SK-N-SH (cell line): ENCODE measurements around the gene PARD3. TPM values are rescaled to one million over a fixed set of nuclear protein-coding genes. Genes with fewer than 3 reads are reported as not detected.
"Not testable (repeated sequence)": the region's sequence is repeated elsewhere in the genome, so short reads cannot be mapped to it uniquely, and the experiment has no call there.

ENCODE experiments used
- CTCF ChIA-PET: fragments of 300-600, 350-600 bp; formaldehyde crosslinking; extraction: SDS; loops from one replicate; lab custom pipeline; 2021; lab: Yijun Ruan, JAX
- POLR2A ChIA-PET: fragments of 350-600 bp; sonication (Branson Sonifier 250); formaldehyde crosslinking; extraction: SDS; loops from one replicate; lab custom pipeline; 2020; ENCODE audit warnings: antibody characterized with exemption, inconsistent platforms; lab: Yijun Ruan, JAX
- DNase-seq: peaks from one replicate; pipeline ENCODE4 v3.0.0; 2012
- H2AFZ ChIP-seq: fragments of 200-600 bp; sonication (generic); 2 replicates; pipeline ENCODE4 v1.8.1; 2016; ENCODE audit warnings: antibody characterized with exemption, mild to moderate bottlenecking, low read depth
- H3F3A ChIP-seq: fragments of 200-600 bp; sonication (generic); replicated peaks from 2 replicates; pipeline ENCODE3; 2016; ENCODE audit warnings: antibody characterized with exemption, mild to moderate bottlenecking; ENCODE audit not compliant: insufficient read depth
- H3K27ac ChIP-seq, 2 experiments: fragments of 200-500 bp in 1 of 2; fragments of 200-600 bp in 1 of 2; sonication (Bioruptor generic) in 1 of 2; sonication (generic), shearing (Covaris generic) in 1 of 2; 2 replicates each; pipeline versions ENCODE4 v1.5.1 to v1.6.1; 2014 to 2016; ENCODE audit warnings: low read depth in 2 of 2, inconsistent platforms in 1 of 2, low read length in 1 of 2, mild to moderate bottlenecking in 1 of 2, mixed read lengths in 1 of 2
- H3K27me3 ChIP-seq: fragments of 200-600 bp; sonication (generic), shearing (Covaris generic); 2 replicates; pipeline ENCODE4 v1.6.1; 2016; ENCODE audit warnings: mixed run types; ENCODE audit not compliant: insufficient read depth
- H3K36me3 ChIP-seq, 2 experiments: fragments of 200-500 bp in 1 of 2; fragments of 200-600 bp in 1 of 2; sonication (Bioruptor generic) in 1 of 2; sonication (generic) in 1 of 2; replicated peaks in 1 of 2; 2 replicates each; pipeline versions ENCODE3 to v1.5.1; 2014 to 2016; ENCODE audit warnings: low read length in 1 of 2, mild to moderate bottlenecking in 1 of 2; ENCODE audit not compliant: insufficient read depth in 2 of 2, control insufficient read depth in 1 of 2
- H3K4me1 ChIP-seq, 2 experiments: fragments of 200-500 bp in 1 of 2; fragments of 200-600 bp in 1 of 2; sonication (Bioruptor generic) in 1 of 2; sonication (generic), shearing (Covaris generic) in 1 of 2; 2 replicates each; pipeline versions ENCODE4 v1.5.1 to v1.6.1; 2014 to 2016; ENCODE audit warnings: low read depth in 1 of 2, low read length in 1 of 2, mixed run types in 1 of 2; ENCODE audit not compliant: insufficient read depth in 2 of 2, control insufficient read depth in 1 of 2
- H3K4me2 ChIP-seq: fragments of 200-600 bp; sonication (generic), shearing (Covaris generic); 2 replicates; pipeline ENCODE4 v1.6.1; 2017; ENCODE audit warnings: mixed run types
- H3K4me3 ChIP-seq, 2 experiments: fragments of 200-500 bp in 1 of 2; fragments of 200-600 bp in 1 of 2; sonication (Bioruptor generic) in 1 of 2; sonication (generic), shearing (Covaris generic) in 1 of 2; 2 replicates each; pipeline versions ENCODE4 v1.5.1 to v1.8.1; 2014 to 2016; ENCODE audit warnings: low read depth in 2 of 2, inconsistent platforms in 1 of 2, low read length in 1 of 2, mild to moderate bottlenecking in 1 of 2, mixed read lengths in 1 of 2, moderate library complexity in 1 of 2
- H3K79me2 ChIP-seq: fragments of 200-600 bp; sonication (generic); 2 replicates; pipeline ENCODE4 v1.8.1; 2017; ENCODE audit warnings: mild to moderate bottlenecking; ENCODE audit not compliant: insufficient read depth
- H3K9ac ChIP-seq: fragments of 200-600 bp; sonication (generic); 2 replicates; pipeline ENCODE4 v1.6.1; 2017; ENCODE audit warnings: mixed run types
- H3K9me2 ChIP-seq: fragments of 200-600 bp; sonication (generic); 2 replicates; pipeline ENCODE4 v1.6.1; 2017; ENCODE audit warnings: mixed run types
- H3K9me3 ChIP-seq: fragments of 200-600 bp; sonication (generic); 2 replicates; pipeline ENCODE4 v1.6.1; 2017; ENCODE audit warnings: mixed run types, mild to moderate bottlenecking, moderate library complexity
- H4K20me1 ChIP-seq: fragments of 200-600 bp; sonication (generic); 2 replicates; pipeline ENCODE4 v1.6.1; 2017; ENCODE audit warnings: mild to moderate bottlenecking, mixed run types; ENCODE audit not compliant: insufficient read depth
- CHD2 ChIP-seq: fragments of 150-350 bp; IDR thresholded peaks from 2 replicates; pipeline ENCODE4 v1.6.1; 2018; ENCODE audit warnings: low read length; ENCODE audit not compliant: partially characterized antibody
- EP300 ChIP-seq, 2 experiments: IDR thresholded peaks; 2 replicates each; pipeline versions ENCODE4 v1.4.0 to v1.6.1; 2012; ENCODE audit warnings: borderline replicate concordance in 1 of 2, low read depth in 1 of 2, low read length in 1 of 2
- EZH2phosphoT487 ChIP-seq: fragments of 200-600 bp; sonication (generic); IDR thresholded peaks from 2 replicates; pipeline ENCODE4 v1.6.1; 2017; ENCODE audit warnings: low read depth, mixed run types, mild to moderate bottlenecking, antibody characterized with exemption, moderate library complexity, borderline replicate concordance
- FOXJ3 ChIP-seq: sonication (generic); formaldehyde crosslinking; IDR thresholded peaks from 2 replicates; pipeline ENCODE4 v1.5.1; 2020; ENCODE audit warnings: mild to moderate bottlenecking, missing genetic modification reagents
- GATA2 ChIP-seq: sonication (generic); formaldehyde crosslinking; IDR thresholded peaks from 2 replicates; pipeline ENCODE4 v1.5.0; 2020; ENCODE audit warnings: mild to moderate bottlenecking, missing genetic modification reagents
- JUND ChIP-seq: IDR thresholded peaks from 2 replicates; pipeline ENCODE4 v1.4.0; 2012
- MAX ChIP-seq: IDR thresholded peaks from 2 replicates; pipeline ENCODE4 v1.4.0; 2012; ENCODE audit warnings: low read depth
- NFIC ChIP-seq: IDR thresholded peaks from 2 replicates; pipeline ENCODE4 v1.4.0; 2012; ENCODE audit warnings: borderline replicate concordance
- NRF1 ChIP-seq: IDR thresholded peaks from 2 replicates; pipeline ENCODE4 v1.6.1; 2012; ENCODE audit warnings: low read depth, mild to moderate bottlenecking, low read length
- POLR2AphosphoS5 ChIP-seq: IDR thresholded peaks from 2 replicates; pipeline ENCODE4 v1.6.1; 2012; ENCODE audit warnings: low read depth, low read length
- RCOR1 ChIP-seq: fragments of 150-350 bp; IDR thresholded peaks from 2 replicates; pipeline ENCODE4 v1.6.1; 2017; ENCODE audit warnings: antibody characterized with exemption, low read length
- SIN3A ChIP-seq: IDR thresholded peaks from 2 replicates; pipeline ENCODE4 v1.6.1; 2012; ENCODE audit warnings: low read depth, mild to moderate bottlenecking, low read length, moderate library complexity, borderline replicate concordance
- SMC3 ChIP-seq: IDR thresholded peaks from 2 replicates; pipeline ENCODE4 v1.6.1; 2012; ENCODE audit warnings: low read depth, low read length, improper control_type of control experiment
- TCF12 ChIP-seq: IDR thresholded peaks from 2 replicates; pipeline ENCODE4 v1.4.0; 2012
- TEAD4 ChIP-seq: IDR thresholded peaks from 2 replicates; pipeline ENCODE4 v1.4.0; 2012; ENCODE audit warnings: mild to moderate bottlenecking, borderline replicate concordance; ENCODE audit not compliant: insufficient read depth
- YY1 ChIP-seq: IDR thresholded peaks from 2 replicates; pipeline ENCODE4 v1.4.0; 2012; ENCODE audit warnings: low read depth, mild to moderate bottlenecking
- ZBTB33 ChIP-seq: IDR thresholded peaks from 2 replicates; pipeline ENCODE4 v1.4.0; 2012; ENCODE audit warnings: low read depth, borderline replicate concordance
- WGBS: methylation state at CpG from one replicate; pipeline ENCODE4 v1.1.6; 2017; ENCODE audit warnings: low lambda C conversion rate; 5-methylcytosine and 5-hydroxymethylcytosine counted together
- polyA plus RNA-seq, 3 experiments: library from polyadenylated mRNA; depleted of rRNA; stranded (reverse); fragments of >200 nt; gene quantifications; 2 replicates each; pipeline ENCODE4 v1.2.3, GENCODE V29; 2012
- TF ChIP-seq, protein P1 (sequence below): IDR thresholded peaks from 2 replicates; pipeline ENCODE4; 2012

Gene PARD3
- polyA plus RNA-seq, 1 of the 3 experiments (the other 2 are of a cell fraction) = 29.4 TPM

DNA sequence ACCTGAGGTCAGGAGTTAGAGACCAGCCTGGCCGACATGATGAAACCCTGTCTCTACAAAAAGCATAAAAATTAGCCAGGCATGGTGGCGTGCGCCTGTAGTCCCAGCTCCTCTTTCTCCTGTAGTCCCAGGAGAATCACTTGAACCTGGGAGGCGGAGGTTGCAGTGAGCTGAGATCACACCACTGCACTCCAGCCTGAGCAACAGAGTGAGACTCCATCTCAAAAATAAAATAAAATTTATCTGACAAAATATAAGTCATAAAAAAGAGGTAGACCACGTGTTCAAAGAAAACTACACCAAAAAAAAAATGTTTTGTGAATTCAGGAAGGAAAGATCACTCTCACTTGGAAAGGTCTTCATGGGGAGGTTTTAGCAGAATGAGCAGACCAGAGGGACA lies 114.3 kb downstream of the PARD3 start:
- H3K9ac ChIP-seq, H3K27ac ChIP-seq, H2AFZ ChIP-seq, H3K4me2 ChIP-seq, CTCF ChIA-PET, H3K4me3 ChIP-seq, H3K9me2 ChIP-seq, H3K36me3 ChIP-seq, H3K27me3 ChIP-seq, DNase-seq, POLR2A ChIA-PET, H3K9me3 ChIP-seq: not testable (repeated sequence)
- WGBS = 91% methylated on average over 5 of the region's 5 CpGs
- Histone ChIP-seq H4K20me1 (peaks cover 40% of the 10 kb centered on the region), H3K79me2 (peaks cover 69% of the 10 kb centered on the region; the same call in 1 of the 2 replicates), H3F3A (peaks cover 29% of the 10 kb centered on the region), H3K4me1 (peaks cover 0 to 44% of the 10 kb centered on the region in 2 experiments; a peak in 2 of 4 replicates)

- POLR2A ChIA-PET = no interaction called here
- DNase-seq = no peak
- Histone ChIP-seq H3K4me1 (peaks cover 0 to 44% of the 10 kb centered on the region in 2 experiments; a peak in 2 of 4 replicates), H3K27ac (peak overlapping the region in 1 of 2 experiments; percentile 75; a peak in 1 of 4 replicates), H3K9me3 (no peaks in the 10 kb centered on the region), H3K4me2 (0 out of 2 replicates have a peak overlapping the region, but pooled peaks have one; percentile 54), H3K9ac (no peak overlapping the region), H3K79me2 (peaks cover 61% of the 10 kb centered on the region; the same call in 1 of the 2 replicates), H3K36me3 (no peaks in the 10 kb centered on the region), H2AFZ (no peak overlapping the region), H3K9me2 (no peaks in the 10 kb centered on the region), H3F3A (peaks cover 30% of the 10 kb centered on the region), H3K27me3 (no peaks in the 10 kb centered on the region), H3K4me3 (no peak overlapping the region), H4K20me1 (peaks cover 40% of the 10 kb centered on the region)
- CTCF ChIA-PET = interaction anchor here (1.3 kb wide), 1 partner anchor 45 kb away, joined by 3 read pairs; no protein-coding TSS in a partner anchor
- 79% methylated on average over 4 of the region's 4 CpGs for WGBS
- TF ChIP-seq ZBTB33 = no peak
- TF ChIP-seq FOXJ3 = no peak
Observed at GRCh38 chr10:34699904-34700517, 115.1 kb downstream of the PARD3 start.

DNA sequence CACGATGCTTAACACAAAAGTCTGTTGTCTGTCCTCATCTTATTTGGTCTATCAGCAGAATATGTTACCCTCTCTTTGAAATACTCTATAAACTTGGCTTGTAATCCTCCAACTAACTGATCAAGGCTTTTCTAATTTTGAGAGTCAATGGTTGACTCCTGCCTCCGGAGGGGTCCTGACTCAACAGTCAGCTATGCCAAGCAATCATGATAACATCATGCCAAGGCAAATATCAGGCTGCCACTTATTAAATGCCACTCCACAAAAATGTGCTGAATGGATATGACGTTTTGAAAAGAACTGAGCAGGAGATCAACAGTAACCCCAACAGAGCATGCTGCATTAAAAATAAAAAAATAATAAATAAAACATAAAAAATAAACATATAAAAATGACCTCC lies 116.1 kb downstream of the PARD3 start:
- peak overlapping the region; percentile 31 for H3K4me2 ChIP-seq
- H3K9me3 ChIP-seq = no peaks in the 10 kb centered on the region
- ChIA-PET POLR2A (no interaction called here), CTCF (interaction anchor here (1.3 kb wide), 1 partner anchor 44 kb away, joined by 3 read pairs; no protein-coding TSS in a partner anchor)
- H3K4me1 ChIP-seq = peaks cover 0 to 38% of the 10 kb centered on the region in 2 experiments; a peak in 2 of 4 replicates
- H3K4me3 ChIP-seq = no peak overlapping the region
- H2AFZ ChIP-seq = no peak overlapping the region
- H3F3A ChIP-seq = peaks cover 26% of the 10 kb centered on the region
- H3K9ac ChIP-seq = no peak overlapping the region
- 9% methylated on average over 3 of the region's 3 CpGs for WGBS
- no peak for DNase-seq
- peaks cover 40% of the 10 kb centered on the region for H4K20me1 ChIP-seq
- H3K27me3 ChIP-seq = no peaks in the 10 kb centered on the region
- H3K36me3 ChIP-seq = peaks cover 0 to 2% of the 10 kb centered on the region in 2 experiments
- H3K79me2 ChIP-seq = peaks cover 57% of the 10 kb centered on the region; the same call in 1 of the 2 replicates
- no peaks in the 10 kb centered on the region for H3K9me2 ChIP-seq
- peak overlapping the region in 1 of 2 experiments; percentile 75; a peak in 2 of 4 replicates for H3K27ac ChIP-seq
- TF ChIP-seq TCF12 (peak; percentile 96), EP300 (IDR thresholded peaks at IDR 0.05; ENCODE audit: borderline replicate concordance in 1 of 2, low read depth in 1 of 2, low read length in 1 of 2) (peak; percentile 18 to 93; a peak in 2 of 4 replicates), CHD2 (no peak), SIN3A (peak; percentile 58; the same call in 1 of the 2 replicates), JUND (peak; percentile 99), GATA2 (CRISPR knock-in tag) (no peak), SMC3 (no peak), EZH2phosphoT487 (no peak), POLR2AphosphoS5 (peak; percentile 59; the same call in 1 of the 2 replicates), RCOR1 (no peak), FOXJ3 (no peak), YY1 (0 out of 2 replicates have a peak, but pooled peaks have one; percentile 23), NFIC (peak; percentile 97), MAX (peak; percentile 56; the same call in 1 of the 2 replicates), TEAD4 (peak; percentile 96), NRF1 (no peak)
- TF ChIP-seq, protein P1, sequence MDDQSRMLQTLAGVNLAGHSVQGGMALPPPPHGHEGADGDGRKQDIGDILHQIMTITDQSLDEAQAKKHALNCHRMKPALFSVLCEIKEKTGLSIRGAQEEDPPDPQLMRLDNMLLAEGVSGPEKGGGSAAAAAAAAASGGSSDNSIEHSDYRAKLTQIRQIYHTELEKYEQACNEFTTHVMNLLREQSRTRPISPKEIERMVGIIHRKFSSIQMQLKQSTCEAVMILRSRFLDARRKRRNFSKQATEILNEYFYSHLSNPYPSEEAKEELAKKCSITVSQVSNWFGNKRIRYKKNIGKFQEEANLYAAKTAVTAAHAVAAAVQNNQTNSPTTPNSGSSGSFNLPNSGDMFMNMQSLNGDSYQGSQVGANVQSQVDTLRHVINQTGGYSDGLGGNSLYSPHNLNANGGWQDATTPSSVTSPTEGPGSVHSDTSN = peak; percentile 95
